CD4-positive, CD25-positive, alpha-beta regulatory T cell (primary cell): ENCODE results near the gene NEK7. TPM values are rescaled to one million over a fixed set of nuclear protein-coding genes. Genes with fewer than 3 reads are reported as not detected.

Experiments used
- ATAC-seq, 2 donors: fragments of 150-1000 bp; cut with Tn5 transposase; one replicate each; pipeline ENCODE4 v1.10.0; 2021; ENCODE audit warnings: low read depth in 2 of 2, moderate number of reproducible peaks in 2 of 2, moderate library complexity in 1 of 2
- DNase-seq, 3 donors: peaks; one replicate each; pipeline versions ENCODE4 v3.0.0 to v3.0.0-alpha.2; 2012 to 2022; ENCODE audit warnings: mixed read lengths in 1 of 3
- H3K27ac ChIP-seq: one replicate; pipeline ENCODE4 v1.7.0; 2013; ENCODE audit warnings: mild to moderate bottlenecking, low read length; ENCODE audit not compliant: insufficient read depth, poor library complexity, severe bottlenecking
- H3K27me3 ChIP-seq: one replicate; pipeline ENCODE4 v1.7.0; 2013; ENCODE audit warnings: low read length; ENCODE audit not compliant: control insufficient read depth, insufficient read depth
- H3K36me3 ChIP-seq: one replicate; pipeline ENCODE4 v1.7.0; 2013; ENCODE audit warnings: mild to moderate bottlenecking, low read length, moderate library complexity; ENCODE audit not compliant: control insufficient read depth, insufficient read depth
- H3K4me1 ChIP-seq: 2 replicates; pipeline ENCODE4 v1.7.0; 2013; ENCODE audit warnings: mild to moderate bottlenecking, low read length; ENCODE audit not compliant: insufficient read depth, control insufficient read depth, poor library complexity, severe bottlenecking
- H3K4me3 ChIP-seq: one replicate; pipeline ENCODE4 v1.7.0; 2013; ENCODE audit warnings: low read depth, mild to moderate bottlenecking, low read length, moderate library complexity
- H3K9me3 ChIP-seq, 2 experiments: 1 replicate in 1 of 2; 2 replicates in 1 of 2; pipeline ENCODE4 v1.7.0; 2013; ENCODE audit warnings: low read length in 2 of 2, mild to moderate bottlenecking in 1 of 2, moderate library complexity in 1 of 2; ENCODE audit not compliant: control insufficient read depth in 2 of 2
- H3K27ac Mint-ChIP-seq, 3 donors: one replicate each; pipeline ENCODE4 v1.8.0; 2020 to 2022; ENCODE audit warnings: mild to moderate bottlenecking in 3 of 3, mixed read lengths in 3 of 3, moderate library complexity in 2 of 3
- H3K27me3 Mint-ChIP-seq: one replicate; pipeline ENCODE4 v1.8.0; 2022; ENCODE audit warnings: mild to moderate bottlenecking, mixed read lengths
- H3K36me3 Mint-ChIP-seq: one replicate; pipeline ENCODE4 v1.8.0; 2020; ENCODE audit warnings: mixed read lengths
- H3K4me1 Mint-ChIP-seq, 4 donors: one replicate each; pipeline ENCODE4 v1.8.0; 2020 to 2022; ENCODE audit warnings: mixed read lengths in 4 of 4, mild to moderate bottlenecking in 1 of 4
- H3K4me3 Mint-ChIP-seq, 4 donors: one replicate each; pipeline ENCODE4 v1.8.0; 2020 to 2022; ENCODE audit warnings: mild to moderate bottlenecking in 4 of 4, mixed read lengths in 4 of 4, moderate library complexity in 3 of 4
- H3K9me3 Mint-ChIP-seq, 7 donors: one replicate each; pipeline ENCODE4 v1.8.0; 2020 to 2022; ENCODE audit warnings: mixed read lengths in 7 of 7, mild to moderate bottlenecking in 3 of 7, moderate library complexity in 2 of 7
- polyA plus RNA-seq, 4 donors: library from polyadenylated mRNA; unstranded; fragments of 300-500 nt; fragmentation: Illumina TruSeq; gene quantifications; one replicate each; pipeline ENCODE4 v1.2.3, GENCODE V29; 2021
- total RNA-seq: library from RNA; stranded (reverse); gene quantifications from one replicate; pipeline ENCODE4 v1.2.3, GENCODE V29; 2022

The NEK7 gene
- total and polyA plus RNA-seq, 5 donors from 2014 or later = 37.7 to 61.3 (median 54.3) TPM

DNA sequence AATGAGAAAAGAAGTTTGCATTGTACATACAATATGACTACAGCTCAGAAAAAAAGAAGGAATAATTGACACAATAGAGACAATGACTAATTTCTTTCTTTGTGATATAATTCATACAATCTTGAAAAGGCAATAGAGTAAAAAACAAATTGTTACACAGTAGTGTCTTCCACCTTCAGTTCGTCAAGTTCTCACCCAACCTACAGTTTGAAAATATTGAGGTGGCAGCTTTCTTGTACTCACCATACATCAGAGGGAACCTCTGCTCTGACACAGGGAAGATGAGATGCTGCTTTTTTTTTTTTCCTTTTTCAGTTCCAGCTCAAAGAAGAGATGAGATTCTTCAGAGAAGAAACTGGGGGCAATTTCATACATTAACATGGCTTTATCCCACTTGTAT, 210.5 kb downstream of the NEK7 start:
- no peak overlapping the region for H3K4me3 Mint-ChIP-seq
- peaks cover 5% of the 10 kb centered on the region for H3K27me3 Mint-ChIP-seq
- H3K9me3 Mint-ChIP-seq = peaks cover 1 to 22% (median 8%) of the 10 kb centered on the region in 7 donors
- Histone ChIP-seq H3K27ac (no peak overlapping the region), H3K4me3 (no peak overlapping the region), H3K4me1 (no peaks in the 10 kb centered on the region), H3K27me3 (no peaks in the 10 kb centered on the region), H3K36me3 (no peaks in the 10 kb centered on the region), H3K9me3 (no peaks in the 10 kb centered on the region)
- H3K36me3 Mint-ChIP-seq = no peaks in the 10 kb centered on the region
- no peak overlapping the region for H3K27ac Mint-ChIP-seq
- peaks cover 0 to 5% (median 0%) of the 10 kb centered on the region in 4 donors for H3K4me1 Mint-ChIP-seq
- DNase-seq = no peak
- no peak for ATAC-seq

DNA sequence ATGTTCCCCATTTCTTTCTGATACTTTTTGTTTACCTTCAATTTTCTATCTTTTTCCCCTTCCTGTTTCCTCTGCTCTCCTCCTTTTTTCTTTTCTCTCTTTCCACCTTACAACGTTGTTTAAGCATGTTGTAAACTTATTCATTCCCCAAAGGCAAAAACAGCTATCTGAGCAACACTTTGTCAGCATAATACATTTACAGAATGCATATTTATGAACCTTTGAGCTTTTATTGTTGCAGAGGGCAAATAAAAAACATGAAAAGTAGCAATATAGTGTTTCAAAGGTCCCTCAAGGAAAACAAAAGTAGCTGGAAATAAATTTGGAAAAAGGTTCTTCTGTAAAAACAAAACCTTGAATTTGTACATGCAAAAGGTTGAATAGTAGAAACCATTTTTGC, 214.2 kb downstream of the NEK7 start:
- no peaks in the 10 kb centered on the region for H3K4me1 ChIP-seq
- no peaks in the 10 kb centered on the region for H3K27me3 ChIP-seq
- Mint-ChIP-seq H3K4me1 (peaks cover 0 to 5% (median 0%) of the 10 kb centered on the region in 4 donors), H3K27me3 (peaks cover 5% of the 10 kb centered on the region), H3K36me3 (no peaks in the 10 kb centered on the region), H3K27ac (no peak overlapping the region), H3K9me3 (peaks cover 1 to 33% (median 10%) of the 10 kb centered on the region in 7 donors), H3K4me3 (no peak overlapping the region)
- no peak for ATAC-seq
- H3K36me3 ChIP-seq = no peaks in the 10 kb centered on the region
- no peak overlapping the region for H3K4me3 ChIP-seq
- H3K9me3 ChIP-seq = peaks cover 5% of the 10 kb centered on the region in 2 experiments
- H3K27ac ChIP-seq = no peak overlapping the region
- DNase-seq = no peak

Other genes with a start within 250 kb of the NEK7 start
- gene LHX9, start 239.6 kb upstream of the NEK7 start, total RNA-seq = not detected
- gene LHX9, start 239.6 kb upstream of the NEK7 start, polyA plus RNA-seq = not detected